ENCODE results near the gene ZFP3.

DNA sequence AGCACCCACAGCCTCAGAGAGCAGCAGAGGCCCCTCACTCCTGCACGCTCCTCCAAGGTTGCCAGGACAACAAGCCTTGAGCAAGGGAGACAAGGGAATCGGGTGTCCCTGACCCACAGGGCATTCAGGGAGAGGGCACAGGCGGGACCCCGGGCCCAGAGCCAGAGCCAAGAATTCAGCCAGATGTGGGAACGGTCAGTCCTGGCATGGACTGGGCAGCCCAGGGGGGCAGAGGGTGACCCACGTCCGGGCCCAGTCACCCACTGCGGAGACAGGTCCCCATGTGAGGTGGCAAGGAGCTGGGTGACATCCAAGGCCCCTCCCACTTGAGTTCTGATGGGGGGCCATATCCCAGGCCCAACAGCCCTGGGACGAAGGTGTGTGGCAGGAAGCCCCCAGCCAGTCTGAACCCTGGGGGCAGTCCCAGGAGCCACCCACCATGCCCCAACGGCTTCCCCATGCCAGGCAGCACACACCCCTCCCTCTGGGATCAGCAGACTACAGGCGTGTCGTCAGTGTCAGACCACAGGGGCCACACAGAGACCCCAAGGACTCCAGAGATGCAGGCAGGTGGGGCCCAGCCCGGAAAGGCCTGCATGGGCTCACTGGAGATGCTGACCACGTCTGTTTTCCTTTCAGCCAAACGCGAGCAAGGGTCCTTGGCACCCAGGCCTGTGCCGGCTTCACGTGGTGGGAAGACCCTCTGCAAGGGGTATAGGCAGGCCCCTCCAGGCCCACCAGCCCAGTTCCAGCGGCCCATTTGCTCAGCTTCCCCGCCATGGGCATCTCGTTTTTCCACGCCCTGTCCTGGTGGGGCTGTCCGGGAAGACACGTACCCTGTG, 60.6 kb downstream of the ZFP3 start:
- TF ChIP-seq, protein P1, sequence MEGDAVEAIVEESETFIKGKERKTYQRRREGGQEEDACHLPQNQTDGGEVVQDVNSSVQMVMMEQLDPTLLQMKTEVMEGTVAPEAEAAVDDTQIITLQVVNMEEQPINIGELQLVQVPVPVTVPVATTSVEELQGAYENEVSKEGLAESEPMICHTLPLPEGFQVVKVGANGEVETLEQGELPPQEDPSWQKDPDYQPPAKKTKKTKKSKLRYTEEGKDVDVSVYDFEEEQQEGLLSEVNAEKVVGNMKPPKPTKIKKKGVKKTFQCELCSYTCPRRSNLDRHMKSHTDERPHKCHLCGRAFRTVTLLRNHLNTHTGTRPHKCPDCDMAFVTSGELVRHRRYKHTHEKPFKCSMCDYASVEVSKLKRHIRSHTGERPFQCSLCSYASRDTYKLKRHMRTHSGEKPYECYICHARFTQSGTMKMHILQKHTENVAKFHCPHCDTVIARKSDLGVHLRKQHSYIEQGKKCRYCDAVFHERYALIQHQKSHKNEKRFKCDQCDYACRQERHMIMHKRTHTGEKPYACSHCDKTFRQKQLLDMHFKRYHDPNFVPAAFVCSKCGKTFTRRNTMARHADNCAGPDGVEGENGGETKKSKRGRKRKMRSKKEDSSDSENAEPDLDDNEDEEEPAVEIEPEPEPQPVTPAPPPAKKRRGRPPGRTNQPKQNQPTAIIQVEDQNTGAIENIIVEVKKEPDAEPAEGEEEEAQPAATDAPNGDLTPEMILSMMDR (IDR thresholded peaks at IDR 0.05) = no peak
- TF ChIP-seq POLR2AphosphoS5 (IDR thresholded peaks at IDR 0.05) = no peak

Data from transverse colon (tissue), 4 donors.